ES-I3 (cell line): Measurements from ENCODE around the gene EIF5B.

Source experiments
- H3K36me3 ChIP-seq: 2 replicates; pipeline ENCODE4 v1.6.1; 2013; ENCODE audit warnings: mild to moderate bottlenecking, low read length, control low read depth, moderate library complexity; ENCODE audit not compliant: insufficient read depth
- H3K4me1 ChIP-seq: 2 replicates; pipeline ENCODE4 v1.6.1; 2013; ENCODE audit warnings: mild to moderate bottlenecking, control low read depth, low read length; ENCODE audit not compliant: insufficient read depth
- H3K9ac ChIP-seq: 2 replicates; pipeline ENCODE4 v1.6.1; 2013; ENCODE audit warnings: low read depth, mild to moderate bottlenecking, low read length, moderate library complexity
- H3K9me3 ChIP-seq: 2 replicates; pipeline ENCODE4 v1.6.1; 2013; ENCODE audit warnings: mild to moderate bottlenecking, low read length, moderate library complexity; ENCODE audit not compliant: control insufficient read depth, insufficient read depth

Gene EIF5B

GRCh38 chr2:99442837-99443236 is 105.6 kb downstream of the EIF5B start:
- Histone ChIP-seq H3K4me1 (peaks cover 16% of the 10 kb centered on the region), H3K9ac (no peak overlapping the region), H3K36me3 (peaks cover 5% of the 10 kb centered on the region; the same call in 1 of the 2 replicates), H3K9me3 (no peaks in the 10 kb centered on the region)

GRCh38 chr2:99444222-99444621 is 107.0 kb downstream of the EIF5B start:
- Histone ChIP-seq H3K9ac (no peak overlapping the region), H3K9me3 (no peaks in the 10 kb centered on the region), H3K4me1 (peaks cover 14% of the 10 kb centered on the region), H3K36me3 (no peaks in the 10 kb centered on the region; the same call in 1 of the 2 replicates)

GRCh38 chr2:99445065-99445464 is 107.9 kb downstream of the EIF5B start:
- Histone ChIP-seq H3K4me1 (peaks cover 8% of the 10 kb centered on the region), H3K36me3 (no peaks in the 10 kb centered on the region; the same call in 1 of the 2 replicates), H3K9me3 (no peaks in the 10 kb centered on the region), H3K9ac (no peak overlapping the region)

GRCh38 chr2:99448556-99448955 is 111.4 kb downstream of the EIF5B start:
- Histone ChIP-seq H3K9me3 (no peaks in the 10 kb centered on the region), H3K36me3 (no peaks in the 10 kb centered on the region; the same call in none of the 2 replicates), H3K9ac (no peak overlapping the region), H3K4me1 (no peaks in the 10 kb centered on the region)

GRCh38 chr2:99450199-99450598 is 113.0 kb downstream of the EIF5B start:
- no peaks in the 10 kb centered on the region for H3K9me3 ChIP-seq
- no peaks in the 10 kb centered on the region for H3K4me1 ChIP-seq
- no peaks in the 10 kb centered on the region; the same call in none of the 2 replicates for H3K36me3 ChIP-seq
- no peak overlapping the region for H3K9ac ChIP-seq
